SU-DHL-6 (cell line): ENCODE measurements around the gene PDE6C.

Experiments
- H2AFZ ChIP-seq: fragments of 200-600 bp; sonication (generic); 2 replicates; pipeline ENCODE4 v1.6.1; 2014; ENCODE audit warnings: low read depth, mild to moderate bottlenecking, moderate library complexity, mixed read lengths, antibody characterized with exemption, low read length; ENCODE audit not compliant: severe bottlenecking
- H3F3A ChIP-seq: fragments of 200-600 bp; shearing (Covaris generic); 2 replicates; pipeline ENCODE4 v1.6.0; 2016; ENCODE audit warnings: antibody characterized with exemption, mild to moderate bottlenecking; ENCODE audit not compliant: insufficient read depth
- H3K27ac ChIP-seq: fragments of 200-600 bp; sonication (generic); 2 replicates; pipeline ENCODE4 v1.5.1; 2016; ENCODE audit warnings: low read depth, mild to moderate bottlenecking, low read length, moderate library complexity, mixed read lengths
- H3K27me3 ChIP-seq: fragments of 200-600 bp; sonication (generic), shearing (Covaris generic); 2 replicates; pipeline ENCODE4 v1.6.0; 2014; ENCODE audit warnings: mild to moderate bottlenecking, low read length
- H3K36me3 ChIP-seq: fragments of 200-600 bp; sonication (generic); 2 replicates; pipeline ENCODE4 v1.6.1; 2014; ENCODE audit warnings: mild to moderate bottlenecking, low read length, mixed read lengths
- H3K4me2 ChIP-seq: fragments of 300-600, 200-600 bp; shearing (Covaris generic), sonication (generic); 2 replicates; pipeline ENCODE4 v1.6.0; 2014; ENCODE audit warnings: low read length, low read depth, mild to moderate bottlenecking; ENCODE audit not compliant: poor library complexity, severe bottlenecking
- H3K4me3 ChIP-seq: fragments of 200-600 bp; sonication (generic); 2 replicates; pipeline ENCODE4 v1.5.1; 2014; ENCODE audit warnings: antibody characterized with exemption, low read length, mild to moderate bottlenecking, mixed read lengths; ENCODE audit not compliant: insufficient read depth, poor library complexity, severe bottlenecking
- H3K79me2 ChIP-seq: fragments of 200-600 bp; sonication (generic); 2 replicates; pipeline ENCODE4 v1.6.1; 2014; ENCODE audit warnings: mild to moderate bottlenecking, low read length, moderate library complexity; ENCODE audit not compliant: insufficient read depth
- H3K9ac ChIP-seq: fragments of 200-600 bp; sonication (generic); 2 replicates; pipeline ENCODE4 v1.7.0; 2014; ENCODE audit warnings: mild to moderate bottlenecking, low read length
- H3K9me2 ChIP-seq: fragments of 200-600 bp; sonication (generic); replicated peaks from 2 replicates; pipeline ENCODE4 v1.6.1; 2014; ENCODE audit warnings: low read length; ENCODE audit not compliant: insufficient read depth
- H3K9me3 ChIP-seq: fragments of 200-600 bp; sonication (generic); 2 replicates; pipeline ENCODE4 v1.6.1; 2014; ENCODE audit warnings: low read length, mixed read lengths; ENCODE audit not compliant: insufficient read depth
- H4K20me1 ChIP-seq: fragments of 200-600 bp; sonication (generic); 2 replicates; pipeline ENCODE4 v1.6.1; 2014; ENCODE audit warnings: low read depth, mild to moderate bottlenecking, antibody characterized with exemption, low read length, moderate library complexity, mixed read lengths
- CTCF ChIP-seq: fragments of 200-600 bp; sonication (generic); IDR thresholded peaks from one replicate; pipeline ENCODE4 v1.5.1; 2017; ENCODE audit warnings: antibody characterized with exemption, mild to moderate bottlenecking, low read length, moderate library complexity; ENCODE audit not compliant: insufficient read depth, poor library complexity, severe bottlenecking
- EZH2phosphoT487 ChIP-seq: fragments of 200-600 bp; sonication (generic), shearing (Covaris generic); conservative IDR thresholded peaks from 2 replicates; pipeline ENCODE4 v1.6.1; 2018; ENCODE audit warnings: mild to moderate bottlenecking, antibody characterized with exemption, low read length, moderate library complexity, mixed read lengths

PDE6C gene

GRCh38 chr10:93567277-93568104 lies 44.8 kb upstream of the PDE6C start:
- TF ChIP-seq EZH2phosphoT487 (no peak), CTCF (no peak)
- no peaks in the 10 kb centered on the region for H3F3A ChIP-seq
- no peaks in the 10 kb centered on the region for H3K27me3 ChIP-seq
- no peak overlapping the region for H3K9ac ChIP-seq
- no peaks in the 10 kb centered on the region for H3K9me2 ChIP-seq
- H3K79me2 ChIP-seq, result no peaks in the 10 kb centered on the region
- H4K20me1 ChIP-seq, result no peaks in the 10 kb centered on the region
- no peak overlapping the region for H3K4me3 ChIP-seq
- no peaks in the 10 kb centered on the region for H3K9me3 ChIP-seq
- no peak overlapping the region for H3K4me2 ChIP-seq
- no peak overlapping the region for H2AFZ ChIP-seq
- H3K36me3 ChIP-seq, result no peaks in the 10 kb centered on the region
- H3K27ac ChIP-seq, result no peak overlapping the region

- Histone ChIP-seq H3K4me2 (no peak overlapping the region), H3K27me3 (no peaks in the 10 kb centered on the region), H4K20me1 (no peaks in the 10 kb centered on the region), H3F3A (no peaks in the 10 kb centered on the region), H3K4me3 (no peak overlapping the region), H3K79me2 (no peaks in the 10 kb centered on the region), H3K9me2 (no peaks in the 10 kb centered on the region), H2AFZ (no peak overlapping the region), H3K27ac (no peak overlapping the region), H3K36me3 (no peaks in the 10 kb centered on the region), H3K9ac (no peak overlapping the region), H3K9me3 (no peaks in the 10 kb centered on the region)
- TF ChIP-seq CTCF, result no peak
- no peak for TF ChIP-seq EZH2phosphoT487
These were observed 44.3 kb upstream of the PDE6C start for GRCh38 chr10:93568105-93568390.

- H3K4me2 ChIP-seq, result no peak overlapping the region
- no peaks in the 10 kb centered on the region for H3K27me3 ChIP-seq
- no peaks in the 10 kb centered on the region for H3K9me3 ChIP-seq
- H3K36me3 ChIP-seq, result no peaks in the 10 kb centered on the region
- H3K9ac ChIP-seq, result no peak overlapping the region
- no peaks in the 10 kb centered on the region for H4K20me1 ChIP-seq
- H3K9me2 ChIP-seq, result no peaks in the 10 kb centered on the region
- no peaks in the 10 kb centered on the region for H3F3A ChIP-seq
- H3K4me3 ChIP-seq, result no peak overlapping the region
- TF ChIP-seq CTCF, result no peak
- no peak for TF ChIP-seq EZH2phosphoT487
- no peaks in the 10 kb centered on the region for H3K79me2 ChIP-seq
- no peak overlapping the region for H2AFZ ChIP-seq
- H3K27ac ChIP-seq, result no peak overlapping the region
These were observed 42.0 kb upstream of the PDE6C start for GRCh38 chr10:93570383-93570782.
